HG03095 (cell line): ENCODE results near the gene TPP2.

ENCODE experiments used
- ATAC-seq: cut with Tn5 transposase; IDR thresholded peaks from one replicate; pipeline ENCODE4 v1.9.1; 2021; ENCODE audit warnings: moderate library complexity; ENCODE audit not compliant: unreplicated experiment

Gene TPP2

DNA sequence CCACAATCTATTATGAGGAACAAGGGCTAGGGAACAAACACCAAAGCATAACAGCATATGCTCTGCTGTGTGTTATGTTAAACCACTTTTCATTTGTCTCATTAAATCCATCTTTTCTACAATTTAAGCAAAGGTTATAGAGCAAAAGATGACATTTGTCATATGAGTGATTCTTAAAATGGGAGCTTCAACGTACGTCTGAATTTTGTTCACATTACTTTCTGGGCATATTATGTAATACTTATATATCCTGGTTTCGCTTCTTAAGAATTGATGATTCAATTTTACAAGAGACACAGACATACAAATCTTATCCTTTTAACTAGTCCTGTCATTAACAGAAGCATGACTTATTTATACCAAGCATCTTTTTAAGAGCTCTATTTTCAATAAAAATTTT, 3.3 kb upstream of the TPP2 start:
- ATAC-seq: no peak

DNA sequence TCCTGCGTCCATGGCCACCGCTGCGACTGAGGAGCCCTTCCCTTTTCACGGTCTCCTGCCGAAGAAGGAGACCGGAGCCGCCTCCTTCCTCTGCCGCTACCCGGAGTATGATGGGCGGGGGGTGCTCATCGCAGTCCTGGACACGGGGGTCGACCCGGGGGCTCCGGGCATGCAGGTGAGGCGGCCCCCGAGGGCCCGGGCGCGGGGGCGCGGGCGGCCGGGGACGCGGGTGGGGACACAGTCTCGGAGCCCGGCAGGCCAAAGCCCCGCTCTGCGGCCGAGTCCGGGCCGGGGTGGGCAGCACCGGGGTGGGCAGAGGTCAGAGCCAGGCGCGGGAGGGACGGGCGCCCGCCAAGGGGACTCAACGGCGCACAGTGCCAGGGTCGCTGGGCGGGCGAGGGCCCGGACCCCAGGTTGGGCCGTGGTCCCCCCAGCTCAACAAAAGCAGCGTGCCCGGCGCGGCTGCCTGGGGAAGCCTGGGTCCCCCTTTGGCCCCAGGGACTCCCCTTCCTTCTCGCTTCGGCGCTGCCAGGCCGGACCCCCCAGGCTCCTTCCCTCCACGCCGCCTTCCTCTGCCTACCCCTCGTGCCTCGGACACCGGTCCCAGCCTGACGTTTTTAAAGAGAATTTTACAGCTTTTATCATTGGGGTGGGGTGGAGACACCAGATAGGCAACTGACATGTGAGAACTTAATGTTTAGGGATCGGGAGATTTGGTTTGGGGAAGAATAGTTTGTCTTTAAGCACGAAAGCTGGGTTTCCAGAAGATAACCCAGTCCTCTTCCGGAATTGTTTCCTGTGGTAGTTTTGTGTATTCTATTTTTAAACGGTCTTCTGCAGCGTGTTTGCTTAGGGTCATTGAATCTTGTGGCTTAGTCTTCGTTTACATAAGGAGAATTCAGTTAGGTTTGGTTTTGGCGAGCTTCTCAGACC, 509 bp downstream of the TPP2 start:
- ATAC-seq: peak; percentile 37

DNA sequence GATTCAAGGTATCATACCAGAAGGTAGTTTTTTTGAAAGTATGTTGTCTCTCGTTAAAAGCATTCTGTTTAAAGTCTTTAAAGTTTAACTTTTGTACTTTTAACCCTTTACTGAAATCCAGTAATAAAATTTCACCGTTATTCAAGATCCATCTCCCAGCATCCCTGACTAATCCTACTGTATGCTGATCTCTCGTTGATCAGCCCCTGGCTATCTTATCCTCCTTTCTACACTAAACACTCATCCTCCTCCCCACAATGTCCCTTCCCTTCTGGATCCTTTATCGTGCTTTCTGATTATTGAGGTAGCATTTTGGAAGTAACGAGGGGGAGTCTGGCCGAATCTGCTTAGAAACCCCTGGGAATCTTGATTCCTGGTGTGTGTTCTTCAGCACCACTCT, 1.3 kb downstream of the TPP2 start:
- no peak for ATAC-seq

DNA sequence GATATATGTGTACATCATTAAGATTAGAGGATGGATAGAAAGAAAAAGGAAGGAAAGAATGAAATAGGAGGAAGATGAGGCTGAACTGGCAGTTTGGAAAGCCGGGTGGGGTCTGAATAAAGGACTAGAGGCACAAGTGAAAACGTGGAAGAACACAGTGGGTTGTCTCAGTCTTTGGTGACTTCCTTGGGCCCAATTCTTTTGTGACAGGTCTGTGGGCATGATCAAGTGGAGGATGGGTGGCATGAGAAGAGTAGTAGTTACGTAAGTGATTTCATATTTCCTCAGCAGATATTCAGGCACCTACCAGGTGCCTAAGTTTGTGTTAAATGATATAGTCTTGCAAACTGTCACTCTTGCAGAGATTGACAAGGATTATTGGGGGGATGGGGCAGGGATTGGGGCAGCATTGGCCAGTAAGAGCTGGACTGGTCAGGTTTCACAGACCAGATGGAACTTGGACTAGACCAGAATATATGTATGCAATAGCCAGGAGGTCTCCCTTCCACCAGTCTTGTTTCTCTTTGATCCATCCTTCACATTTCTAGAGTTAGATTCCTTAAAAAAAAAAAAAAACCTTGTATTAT, 2.7 kb downstream of the TPP2 start:
- ATAC-seq: no peak

DNA sequence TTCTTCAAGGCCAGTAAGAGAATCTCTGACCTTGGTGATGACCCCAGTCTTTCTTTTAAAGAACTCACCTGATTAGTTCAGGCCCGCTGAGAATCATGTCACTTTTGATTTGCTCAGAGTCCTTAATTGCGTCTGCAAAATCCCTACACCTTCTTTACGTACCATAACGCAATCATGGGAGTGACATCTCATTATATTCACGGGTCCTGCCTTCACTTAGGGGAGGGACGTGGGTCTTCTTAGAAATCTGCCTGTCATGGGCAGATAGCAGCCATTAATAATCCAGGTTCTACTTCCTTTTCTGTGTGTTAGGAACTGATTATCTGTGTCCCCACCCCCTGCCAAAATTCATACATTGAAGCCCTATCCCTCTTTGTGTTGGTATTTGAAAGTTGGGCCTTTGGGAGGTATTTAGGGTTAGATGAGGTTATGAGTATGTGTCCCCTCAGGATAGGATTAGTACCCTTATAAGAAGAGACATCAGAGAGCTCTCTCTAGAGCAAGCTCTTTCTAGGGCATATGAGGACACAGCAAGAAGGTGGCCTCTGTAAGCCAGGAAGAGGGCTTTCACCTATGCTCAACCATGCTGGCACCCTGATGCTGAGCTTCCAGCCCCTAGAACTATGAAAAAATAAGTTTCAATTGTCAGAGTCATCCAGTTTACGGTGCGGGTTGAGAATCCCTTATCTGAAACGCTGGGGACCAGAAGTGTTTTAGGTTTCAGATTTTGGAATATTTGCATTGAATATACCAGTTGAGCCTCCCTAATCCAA, 9.9 kb downstream of the TPP2 start:
- no peak for ATAC-seq

DNA sequence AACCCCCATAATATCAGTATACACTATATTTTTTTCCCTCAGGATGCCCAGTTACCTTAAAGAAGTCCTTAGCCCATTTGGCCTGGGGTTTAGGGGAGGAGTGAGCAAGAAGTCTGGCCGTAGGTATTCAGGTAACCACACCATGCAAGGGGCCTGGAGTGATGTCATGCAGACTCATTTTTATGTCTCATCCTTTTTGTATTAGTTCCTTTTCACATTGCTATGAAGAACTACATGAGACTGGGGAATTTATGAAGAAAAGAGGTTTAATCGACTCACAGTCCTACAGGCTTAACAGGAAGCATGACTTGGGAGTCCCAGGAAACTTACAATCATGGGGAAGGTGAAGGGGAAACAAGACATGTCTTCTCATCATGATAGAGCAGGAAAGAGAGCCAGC, 12.2 kb downstream of the TPP2 start:
- ATAC-seq: no peak

DNA sequence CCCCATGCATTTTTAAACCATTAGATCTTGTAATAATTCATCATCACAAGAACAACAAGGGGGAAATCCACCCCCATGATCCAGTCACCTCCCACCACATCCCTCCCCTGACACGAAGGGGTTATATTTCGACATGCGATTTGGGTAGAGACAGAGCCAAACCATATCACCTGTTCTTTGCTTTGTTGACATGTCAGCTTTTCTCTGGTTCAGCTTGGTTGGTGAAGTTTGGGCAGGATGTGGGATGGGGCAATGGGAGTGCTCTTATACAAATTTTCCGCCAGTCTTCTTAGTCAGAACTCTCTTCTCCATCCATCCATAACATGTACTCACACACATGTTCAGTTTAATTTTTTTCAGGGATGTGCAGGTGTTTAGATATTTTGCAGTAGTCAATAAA, 12.9 kb downstream of the TPP2 start:
- no peak for ATAC-seq

DNA sequence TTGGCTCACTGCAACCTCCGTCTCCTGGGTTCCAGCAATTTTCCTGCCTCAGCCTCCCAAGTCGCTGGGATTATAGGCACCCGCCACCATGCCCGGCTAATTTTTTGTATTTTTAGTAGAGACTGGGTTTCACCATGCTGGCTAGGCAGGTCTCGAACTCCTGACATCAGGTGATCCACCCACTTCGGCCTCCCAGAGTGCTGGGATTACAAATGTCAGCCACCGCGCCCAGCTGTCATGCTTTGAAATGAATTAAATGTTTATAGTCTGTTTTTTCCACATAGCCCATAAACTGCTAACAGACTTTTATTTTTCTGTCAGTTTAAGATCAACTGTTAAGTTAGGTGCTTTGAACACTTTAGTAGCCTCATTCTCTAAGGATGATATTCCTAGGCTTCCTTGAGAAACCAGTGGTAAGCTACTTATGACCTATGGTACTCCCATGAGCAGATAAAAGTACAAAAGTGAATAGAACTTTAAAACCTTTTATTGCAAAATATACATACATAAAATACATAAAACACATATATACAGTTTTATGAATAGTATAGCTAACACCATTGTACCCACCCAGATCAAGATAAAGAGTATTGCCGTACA, 13.6 kb downstream of the TPP2 start:
- ATAC-seq: no peak

DNA sequence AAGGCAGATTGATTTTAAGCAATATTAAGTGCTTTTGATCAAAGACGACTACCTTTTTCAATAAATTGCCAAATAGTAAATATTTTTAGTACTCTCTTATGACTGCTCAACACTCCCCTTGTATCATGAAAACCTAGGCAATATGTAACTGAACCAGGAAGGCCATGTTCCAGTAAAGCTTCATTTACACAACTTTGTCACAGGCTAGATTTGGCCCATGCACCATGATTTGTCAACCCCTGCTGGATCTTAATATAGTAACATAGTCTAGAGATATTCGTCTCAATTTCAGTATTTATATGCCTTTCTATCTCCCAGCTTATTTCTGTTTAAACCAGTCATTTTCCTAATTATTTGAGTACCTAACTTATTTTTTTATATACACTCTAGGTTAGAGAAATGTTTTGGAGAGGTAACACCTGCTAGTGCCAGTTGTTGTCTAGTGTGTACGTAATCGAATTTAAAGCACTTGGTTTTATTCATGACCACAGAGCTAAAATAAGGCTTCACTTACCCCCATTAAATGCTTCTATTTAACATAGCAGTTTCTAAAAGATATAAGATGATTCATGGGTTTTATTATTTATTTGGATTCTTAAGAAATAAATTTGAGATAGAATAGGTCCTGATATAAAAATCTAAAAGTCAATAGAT, 21.0 kb downstream of the TPP2 start:
- no peak for ATAC-seq

DNA sequence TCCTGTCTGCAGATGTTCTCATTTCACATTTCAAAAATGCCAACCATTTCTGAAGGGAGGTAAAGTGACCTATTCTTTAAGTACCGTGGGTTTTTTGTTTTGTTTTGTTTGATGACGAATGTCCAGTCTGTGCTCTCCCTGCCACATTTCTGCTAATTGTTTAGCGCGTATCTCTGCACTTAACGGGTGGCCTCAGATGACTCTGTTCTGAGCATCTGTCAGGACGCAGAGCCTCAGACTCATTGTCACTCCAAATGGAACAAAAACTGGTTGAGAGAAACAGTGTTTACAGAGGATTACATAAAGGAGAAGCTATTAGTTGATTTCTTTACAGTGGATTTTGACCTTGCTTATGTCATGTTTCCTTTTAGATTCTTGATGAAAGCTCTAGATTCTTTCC, 23.7 kb downstream of the TPP2 start:
- ATAC-seq: no peak

DNA sequence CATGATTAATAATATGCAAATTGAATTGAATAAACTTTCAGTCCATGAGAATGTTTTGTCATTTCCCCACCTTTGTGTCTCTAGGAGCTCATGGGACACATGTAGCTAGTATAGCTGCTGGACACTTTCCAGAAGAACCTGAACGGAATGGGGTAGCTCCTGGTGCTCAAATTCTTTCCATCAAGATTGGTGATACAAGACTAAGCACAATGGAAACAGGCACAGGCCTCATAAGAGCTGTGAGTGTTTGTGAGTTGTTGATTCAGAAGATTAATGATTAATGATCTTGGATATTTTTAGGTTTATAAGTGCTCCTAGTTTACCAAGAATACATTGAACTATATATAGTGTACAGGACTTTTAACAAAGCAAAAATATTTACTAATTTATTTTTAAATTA, 30.1 kb downstream of the TPP2 start:
- no peak for ATAC-seq

DNA sequence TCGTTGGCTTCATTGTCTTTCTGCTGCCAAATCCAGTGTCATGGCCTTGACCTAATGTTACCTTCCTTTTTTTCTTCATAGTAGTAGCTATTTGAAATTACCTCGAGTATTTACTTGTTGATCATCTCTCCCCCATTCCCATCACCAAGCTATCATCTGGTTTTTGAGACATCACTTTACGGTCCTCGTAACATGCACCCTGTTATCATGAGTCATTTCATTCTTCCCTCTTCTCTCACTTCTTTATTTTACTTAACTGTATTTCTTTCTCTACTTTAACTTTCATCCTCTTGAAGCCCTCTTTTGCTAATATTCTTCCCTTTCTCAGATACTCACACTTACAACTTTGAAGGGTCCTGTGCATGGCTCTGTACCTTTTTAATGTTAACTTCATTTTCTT, 31.8 kb downstream of the TPP2 start:
- no peak for ATAC-seq

DNA sequence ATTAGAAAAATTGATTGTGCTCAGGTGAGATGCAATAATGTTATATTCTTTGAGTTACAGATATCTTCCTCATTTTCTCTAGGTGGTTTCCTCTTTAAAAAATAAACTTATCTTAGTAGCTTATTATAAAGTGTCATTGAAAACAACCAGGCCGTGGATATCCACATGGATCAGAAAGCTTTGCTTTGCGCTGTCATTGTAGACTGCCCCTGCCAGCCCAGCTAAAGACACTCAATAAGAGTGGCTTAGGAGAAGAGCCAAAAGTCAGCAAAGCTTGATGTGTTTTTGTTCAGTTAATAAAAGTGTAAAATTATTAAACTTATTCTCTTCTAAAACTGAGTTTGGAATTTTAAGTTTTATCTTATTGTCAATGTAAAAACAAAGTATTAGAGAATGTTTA, 34.4 kb downstream of the TPP2 start:
- ATAC-seq: no peak

DNA sequence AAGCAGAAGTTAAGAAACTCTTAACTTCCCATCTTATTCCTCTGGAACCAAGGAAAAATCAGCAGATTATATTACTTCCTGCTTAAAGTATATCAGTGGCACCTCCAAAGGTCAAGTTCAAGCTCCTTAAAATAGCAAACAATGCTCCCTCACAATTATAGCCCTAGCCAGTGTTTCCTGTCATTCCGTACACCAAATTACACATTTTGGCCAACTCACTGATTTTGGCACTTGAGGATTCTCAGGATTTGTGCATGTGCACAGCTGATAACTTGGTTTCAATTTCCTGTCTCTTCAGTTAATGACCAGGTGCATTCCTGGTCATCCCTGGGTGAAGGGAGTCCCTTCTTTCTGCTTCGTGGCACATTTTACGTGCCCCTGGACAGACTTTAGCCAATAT, 42.0 kb downstream of the TPP2 start:
- no peak for ATAC-seq

DNA sequence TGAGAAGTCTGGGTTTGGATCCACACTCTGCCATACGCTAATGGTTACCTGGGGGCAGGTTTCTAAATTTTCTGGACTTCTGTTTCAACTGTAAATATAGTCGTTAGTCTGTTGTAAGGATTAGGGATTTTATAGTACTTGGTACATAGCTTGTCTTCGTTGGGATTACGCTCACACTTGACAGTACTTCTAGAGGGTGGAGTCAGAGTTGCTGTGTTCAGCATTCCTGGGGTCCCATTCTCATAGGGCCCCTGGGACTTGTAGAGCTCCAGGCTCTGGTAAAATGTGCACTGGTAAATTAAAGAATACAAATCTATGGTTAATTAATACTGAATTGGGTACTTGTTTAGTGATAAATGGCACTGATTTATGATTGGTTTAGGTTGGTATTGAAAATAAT, 45.2 kb downstream of the TPP2 start:
- no peak for ATAC-seq

DNA sequence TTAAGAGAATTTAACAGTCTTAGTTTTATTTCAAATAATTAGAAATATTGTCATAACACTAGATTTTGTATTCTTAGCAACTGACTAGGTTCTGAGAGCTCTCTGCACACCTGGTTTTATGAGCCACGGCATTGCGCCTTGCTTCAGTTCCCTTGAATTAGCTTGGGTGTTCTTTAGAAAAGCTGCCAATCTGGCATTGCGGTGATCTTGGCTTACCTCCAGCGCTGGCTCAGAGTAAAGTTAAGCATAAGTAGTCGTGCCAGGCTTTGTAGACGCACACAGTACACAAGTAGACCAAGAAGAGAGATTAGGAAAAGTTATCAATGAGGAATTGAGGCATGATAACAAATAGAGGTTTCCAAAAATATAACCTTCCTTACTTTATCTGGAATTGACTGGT, 45.7 kb downstream of the TPP2 start:
- no peak for ATAC-seq

DNA sequence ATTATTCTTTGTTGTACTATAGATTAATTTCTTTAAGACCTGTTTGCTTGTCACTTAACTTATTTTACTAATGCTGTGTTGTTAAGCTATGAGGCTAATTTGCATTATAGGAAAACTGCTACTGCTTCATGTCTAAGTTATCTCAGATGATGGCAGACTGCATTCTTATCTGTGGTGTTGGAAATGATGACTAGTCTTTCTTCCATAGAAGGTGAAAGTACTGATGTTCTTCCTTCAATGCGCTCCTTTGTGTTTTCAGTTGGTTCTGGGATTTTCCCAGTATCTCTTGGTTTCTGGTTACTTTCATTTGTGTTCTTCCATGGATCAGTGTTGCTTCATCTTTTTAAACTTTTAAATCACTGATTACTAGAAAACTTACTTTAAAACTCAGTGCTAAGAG, 46.9 kb downstream of the TPP2 start:
- no peak for ATAC-seq

DNA sequence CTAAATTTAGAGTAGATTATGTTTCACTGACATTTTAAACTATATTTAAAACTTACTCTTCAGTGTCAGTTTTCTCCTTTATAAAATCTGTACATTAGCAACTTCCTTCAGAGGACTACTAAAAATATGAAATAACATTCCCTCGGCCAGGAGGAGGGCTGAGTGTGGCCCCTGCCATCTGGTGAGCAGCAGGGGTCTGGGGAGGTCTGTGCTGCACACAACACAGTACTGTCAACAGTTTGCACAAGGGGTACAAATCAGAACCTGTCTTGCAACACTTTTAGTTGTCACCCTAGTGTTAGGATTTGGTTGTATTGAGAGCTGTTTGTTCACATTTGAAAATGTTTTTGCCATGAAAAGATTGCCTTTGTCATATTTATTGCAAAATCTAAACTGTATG, 48.9 kb downstream of the TPP2 start:
- ATAC-seq: no peak

DNA sequence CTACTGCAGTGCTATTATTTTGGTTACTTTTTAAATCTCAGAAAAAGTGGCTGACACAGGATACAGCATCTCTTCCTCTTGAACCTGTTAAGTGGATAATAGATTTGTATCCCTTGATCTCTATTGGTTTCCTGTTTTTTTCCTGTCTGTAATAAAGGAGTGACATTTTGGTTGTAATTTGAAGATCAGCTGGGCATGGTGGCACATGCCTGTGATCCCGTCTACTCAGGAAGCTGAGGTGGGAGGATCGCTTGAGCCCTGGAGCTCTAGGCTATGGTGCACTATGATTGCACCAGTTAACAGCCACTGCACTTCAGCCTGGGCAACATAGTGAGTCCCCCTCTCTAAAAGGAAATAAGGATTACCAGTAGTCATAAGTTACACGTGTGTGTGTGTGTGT, 51.3 kb downstream of the TPP2 start:
- ATAC-seq: no peak

DNA sequence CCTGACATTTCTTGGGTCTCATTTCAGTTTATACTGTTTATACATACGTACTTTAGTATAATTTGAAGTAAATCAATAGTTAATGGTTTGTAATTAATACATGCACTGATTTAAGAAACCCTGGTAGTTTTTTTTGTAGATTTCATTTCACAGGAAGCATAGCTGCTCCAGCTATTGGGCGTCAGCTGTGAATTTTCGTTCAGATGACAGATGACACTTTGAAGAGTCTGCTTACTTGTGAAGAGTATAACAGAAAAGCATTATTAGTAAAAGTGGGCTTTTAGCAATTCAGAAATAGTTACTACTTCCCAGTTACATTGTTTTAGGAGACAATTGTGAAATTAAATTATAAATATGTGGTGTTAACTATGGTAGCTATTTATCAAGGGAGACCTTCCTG, 53.7 kb downstream of the TPP2 start:
- no peak for ATAC-seq

DNA sequence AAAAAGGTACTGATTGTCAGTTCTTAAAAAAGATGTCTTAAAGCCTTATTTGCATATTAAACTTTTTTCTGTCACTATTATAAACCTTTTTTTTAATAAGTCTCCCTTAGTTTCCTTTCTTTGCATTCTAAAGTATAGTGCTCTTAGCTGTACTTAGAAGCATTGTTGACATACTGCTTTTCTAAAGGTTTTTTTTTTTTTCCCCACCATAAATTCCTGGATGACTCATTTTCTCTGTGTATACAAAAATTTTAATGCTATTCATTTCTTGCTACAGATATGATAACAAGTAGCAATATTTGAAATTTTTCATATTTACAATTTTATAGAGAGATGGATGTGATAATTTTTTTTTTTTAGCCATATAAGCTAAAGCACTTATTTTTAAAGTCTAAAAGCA, 54.6 kb downstream of the TPP2 start:
- ATAC-seq: no peak
